H1 (cell line): ENCODE results near the gene TLL2. TPM values are rescaled to one million over a fixed set of nuclear protein-coding genes. Genes with fewer than 3 reads are reported as not detected.

Source experiments
- BCL11A ChIP-seq, 2 experiments: IDR thresholded peaks; one replicate each; pipeline ENCODE4 v1.6.1; 2011; ENCODE audit warnings: low read depth in 2 of 2, low read length in 2 of 2, mild to moderate bottlenecking in 2 of 2
- BRCA1 ChIP-seq: IDR thresholded peaks from 2 replicates; pipeline ENCODE4 v1.6.1; 2012; ENCODE audit warnings: low read depth, low read length, improper control_type of control experiment
- JUN ChIP-seq: IDR thresholded peaks from 2 replicates; pipeline ENCODE4 v1.6.1; 2011; ENCODE audit warnings: low read depth, mild to moderate bottlenecking, improper control_type of control experiment, low read length
- KDM1A ChIP-seq: fragments of 200-600, 300-600 bp; sonication (generic); IDR thresholded peaks from 2 replicates; pipeline ENCODE4 v1.7.1; 2016; ENCODE audit warnings: mild to moderate bottlenecking, low read length, borderline replicate concordance
- NRF1 ChIP-seq: IDR thresholded peaks from 2 replicates; pipeline ENCODE4 v1.6.1; 2011; ENCODE audit warnings: mild to moderate bottlenecking, low read depth, low read length, improper control_type of control experiment
- RBBP5 ChIP-seq: IDR thresholded peaks from 2 replicates; pipeline ENCODE4 v1.7.1; 2012; ENCODE audit warnings: low read depth, mild to moderate bottlenecking, inconsistent platforms, low read length, moderate library complexity, borderline replicate concordance
- TAF7 ChIP-seq: optimal IDR thresholded peaks from 2 replicates; pipeline ENCODE3; 2011; ENCODE audit warnings: low read depth, mild to moderate bottlenecking, inconsistent platforms, low read length, moderate library complexity, borderline replicate concordance
- polyA plus RNA-seq, 7 experiments: library from polyadenylated mRNA; depleted of rRNA in 3 of 7; stranded (reverse) in 5 of 7; unstranded in 2 of 7; fragments of >200 nt in 5 of 7; fragments of 200-250 nt in 2 of 7; gene quantifications; 1 replicate in 5 of 7; 2 replicates in 1 of 7; 4 replicates in 1 of 7; pipeline versions ENCODE4 v1.2.1 to v1.2.3, GENCODE V29; 2011 to 2013; ENCODE audit warnings: missing spikeins in 2 of 7, mixed read lengths in 2 of 7
- total RNA-seq: library from RNA; stranded (reverse); fragmentation: NEBNext Ultra II Directional; extraction: Animal tissue kit (Norgen Biotek cat#: 25700); gene quantifications from 2 replicates; pipeline ENCODE4 v1.2.1, GENCODE V29; 2021

TLL2 gene
- total and polyA plus RNA-seq, 2 of the 8 experiments (the other 6 are each of a cell fraction or from before 2014, with no cell fraction given), result 2.4 to 3.2 TPM

DNA sequence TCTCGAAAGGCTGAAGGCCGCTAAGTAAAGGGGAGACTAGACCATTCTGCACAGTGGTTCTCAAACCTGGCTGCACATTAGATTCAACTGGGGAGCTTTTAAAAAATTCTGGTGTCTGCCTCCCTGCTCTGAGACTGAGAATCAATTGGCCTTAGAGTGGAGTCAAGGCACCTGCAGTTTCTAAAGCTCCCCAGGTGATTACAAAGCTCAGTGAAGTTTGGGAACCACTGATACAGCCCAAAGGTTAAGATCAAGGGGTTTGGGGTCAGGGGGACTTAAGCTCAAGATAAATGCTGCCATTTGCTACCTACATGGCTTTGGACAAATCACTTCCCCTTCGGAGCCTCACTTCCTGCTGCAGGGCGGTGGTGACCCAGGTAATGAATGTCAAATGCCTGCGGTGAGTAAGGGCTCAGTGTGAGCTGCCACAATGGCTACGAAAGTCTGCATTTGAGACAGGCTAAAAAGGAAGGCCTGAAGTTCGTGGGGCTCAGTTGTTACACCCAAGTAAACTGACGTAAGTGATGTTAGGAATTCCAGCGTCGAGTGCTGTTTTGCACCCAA, 72.3 kb downstream of the TLL2 start (continued):
- TF ChIP-seq BRCA1, result no peak
- no peak for TF ChIP-seq NRF1
- no peak for TF ChIP-seq JUN
- no peak for TF ChIP-seq TAF7
- TF ChIP-seq BCL11A (IDR thresholded peaks at IDR 0.05; ENCODE audit: low read depth in 2 of 2, low read length in 2 of 2), result no peak
- no peak for TF ChIP-seq KDM1A
- no peak for TF ChIP-seq RBBP5
